ENCODE data around the gene HIPK4.

DNA sequence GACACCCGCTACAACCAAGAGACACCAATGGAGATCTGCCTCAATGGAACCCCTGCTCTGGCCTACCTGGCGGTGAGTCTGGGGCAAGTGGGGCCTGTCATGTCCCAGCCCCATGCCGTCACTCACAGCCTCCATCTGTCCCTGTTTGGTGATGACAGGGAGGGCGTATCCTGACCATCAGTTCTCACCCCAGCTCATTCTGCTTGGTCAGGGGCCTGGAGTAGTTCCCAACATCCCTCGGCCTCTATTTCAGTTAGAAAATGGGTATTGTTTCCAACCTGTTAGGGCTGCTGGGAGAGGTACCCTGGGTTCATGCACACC is 18.2 kb downstream of the HIPK4 start:
- TF ChIP-seq POLR2AphosphoS5 (IDR thresholded peaks at IDR 0.05; ENCODE audit: low read depth, low read length), result no peak
- TF ChIP-seq POLR2A (IDR thresholded peaks at IDR 0.05; ENCODE audit: low read depth, low read length), result no peak
- no peak for TF ChIP-seq SPI1 (IDR thresholded peaks at IDR 0.05; ENCODE audit: low read depth, low read length)

Measured in GM12891 (cell line).